HAP-1 (cell line): Measurements from ENCODE around the gene TMPRSS11F.
"Not testable (repeated sequence)": the region's sequence is repeated elsewhere in the genome, so short reads cannot be mapped to it uniquely, and the experiment has no call there.

Experiments
- DNase-seq, 2 experiments: peaks; one replicate each; pipeline ENCODE4 v3.0.0-alpha.2; 2016 to 2020; ENCODE audit warnings: low spot score in 2 of 2
- H3K27me3 ChIP-seq: fragments of 250-450 bp; sonication (Bioruptor Pico); 2 replicates; pipeline ENCODE4 v1.5.1; 2020; ENCODE audit warnings: low read depth, mild to moderate bottlenecking, moderate library complexity
- H3K36me3 ChIP-seq: fragments of 250-450 bp; sonication (Bioruptor Pico); replicated peaks from 2 replicates; pipeline ENCODE4 v1.5.1; 2020; ENCODE audit warnings: mild to moderate bottlenecking
- H3K4me1 ChIP-seq: fragments of 250-450 bp; sonication (Bioruptor Pico); 2 replicates; pipeline ENCODE4 v1.5.1; 2020; ENCODE audit warnings: mild to moderate bottlenecking
- H3K4me3 ChIP-seq: fragments of 250-450 bp; sonication (Bioruptor Pico); 2 replicates; pipeline ENCODE4 v1.5.1; 2020; ENCODE audit warnings: mild to moderate bottlenecking, moderate library complexity
- H3K9me3 ChIP-seq: fragments of 250-450 bp; sonication (Bioruptor Pico); 2 replicates; pipeline ENCODE4 v1.5.1; 2020; ENCODE audit warnings: mild to moderate bottlenecking, moderate library complexity
- in situ Hi-C: fragments of 300-500 bp; cut with MboI; formaldehyde crosslinking; loops from 3 replicates; pipeline ENCODE4 v1.14.3; 2020; ENCODE audit warnings: low sequenced_read_pairs, inconsistent platforms, mixed read lengths

The TMPRSS11F gene

DNA sequence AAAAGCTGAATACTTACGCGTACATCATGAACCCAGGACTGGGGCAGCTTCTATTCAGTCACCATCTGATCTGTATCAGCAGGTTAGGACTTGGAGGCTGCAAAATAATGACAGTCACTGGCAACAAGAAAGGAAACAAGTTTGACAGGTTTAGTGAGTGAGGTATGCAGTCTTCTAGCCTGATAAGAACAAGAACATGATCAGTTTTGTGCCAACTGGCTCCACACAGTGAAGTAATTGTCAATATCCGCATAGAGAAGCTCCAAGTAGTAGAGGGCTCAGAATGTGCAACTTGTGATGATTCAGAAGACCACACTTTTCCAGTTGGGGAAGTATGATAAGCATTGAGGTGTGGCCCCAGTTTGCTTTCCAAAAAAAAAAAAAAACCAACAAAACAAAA lies at the start of gene TMPRSS11F:
TSS of gene TMPRSS11F (minus strand) at position 77 of the 400 bp plus-strand sequence. CDS start at position 28, 49 bp downstream.
- no peaks in the 10 kb centered on the region for H3K36me3 ChIP-seq
- H3K4me3 ChIP-seq = no peak within 1 kb of the TSS
- no peaks in the 10 kb centered on the region for H3K4me1 ChIP-seq
- no peak for DNase-seq
- no peaks in the 10 kb centered on the region for H3K9me3 ChIP-seq
- no peaks in the 10 kb centered on the region for H3K27me3 ChIP-seq
- in situ Hi-C loops = no loop called here

DNA sequence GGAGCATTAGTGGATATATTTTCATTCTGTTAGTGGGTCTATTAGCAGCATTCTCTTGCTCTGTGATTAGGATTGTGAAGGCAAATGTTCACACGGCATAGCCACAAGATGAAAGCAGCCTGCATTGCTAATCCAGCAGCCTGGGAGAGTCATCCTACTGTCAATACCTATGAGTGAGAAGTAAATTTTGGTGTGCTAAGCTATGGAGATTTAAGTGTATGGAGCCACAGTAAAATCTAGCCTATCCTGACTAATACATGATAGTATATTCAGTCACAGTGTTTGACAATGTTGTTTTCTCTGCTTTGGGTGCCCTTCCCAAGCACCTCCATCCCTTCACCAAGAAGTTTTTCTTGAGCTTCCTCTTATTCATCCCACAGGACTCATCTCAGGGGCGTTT lies 47.2 kb upstream of the TMPRSS11F start:
- no peaks in the 10 kb centered on the region; the same call in 1 of the 2 replicates for H3K27me3 ChIP-seq
- in situ Hi-C loops = no loop called here
- no peak for DNase-seq
- H3K4me1 ChIP-seq = no peaks in the 10 kb centered on the region
- H3K4me3 ChIP-seq = no peak overlapping the region
- no peaks in the 10 kb centered on the region for H3K36me3 ChIP-seq
- no peaks in the 10 kb centered on the region for H3K9me3 ChIP-seq

DNA sequence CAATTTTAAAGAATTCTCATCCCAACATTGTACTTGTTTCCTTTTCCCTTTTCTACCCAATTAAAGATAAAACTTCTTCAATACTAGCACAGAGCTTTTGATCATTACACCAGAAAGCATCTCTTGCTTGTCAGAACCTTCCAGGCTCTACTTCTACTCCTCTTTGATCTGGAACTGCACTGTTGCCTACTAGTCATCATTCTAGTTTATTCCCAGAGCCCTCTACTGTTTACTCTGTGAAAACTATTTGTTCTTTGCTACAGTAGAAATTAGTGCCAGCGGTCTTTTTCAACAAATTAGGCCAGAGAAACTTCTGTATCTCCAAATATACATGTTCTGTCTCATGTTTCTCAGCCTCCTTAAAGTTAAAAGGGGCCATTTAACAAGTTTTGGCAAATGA lies 46.8 kb upstream of the TMPRSS11F start:
- Histone ChIP-seq H3K4me3 (no peak overlapping the region), H3K36me3 (no peaks in the 10 kb centered on the region), H3K27me3 (no peaks in the 10 kb centered on the region; the same call in 1 of the 2 replicates), H3K4me1 (no peaks in the 10 kb centered on the region), H3K9me3 (no peaks in the 10 kb centered on the region)
- in situ Hi-C loops = no loop called here
- DNase-seq = no peak

DNA sequence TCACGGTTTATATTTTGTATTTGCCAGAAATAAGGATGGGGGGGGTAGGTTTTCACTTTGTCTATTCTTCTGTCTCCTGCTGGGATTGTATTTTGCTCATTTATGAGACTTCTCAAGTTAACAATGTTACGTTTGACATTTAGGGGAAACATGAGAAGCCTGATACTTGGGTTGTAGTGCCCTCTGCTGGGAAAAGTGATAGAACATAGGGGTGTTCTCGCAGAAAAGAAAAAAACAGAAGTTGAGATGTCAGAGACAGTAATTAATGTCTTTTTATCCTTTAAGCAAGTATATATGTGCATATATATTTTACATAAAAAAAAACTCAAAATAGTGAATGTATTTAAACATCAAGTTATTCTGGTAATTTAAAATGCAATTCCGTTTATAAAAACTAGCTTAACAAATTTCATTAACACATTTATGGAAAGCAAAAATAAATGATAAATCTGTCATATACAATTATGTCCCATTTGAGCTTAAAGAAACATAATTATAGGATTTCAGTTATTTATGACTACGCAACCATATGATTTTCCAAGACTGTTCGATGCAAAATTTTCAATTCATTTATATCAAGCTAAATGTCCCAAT lies 46.0 kb upstream of the TMPRSS11F start:
- Histone ChIP-seq H3K27me3 (no peaks in the 10 kb centered on the region), H3K36me3 (no peaks in the 10 kb centered on the region), H3K4me3 (no peak overlapping the region), H3K9me3 (no peaks in the 10 kb centered on the region), H3K4me1 (no peaks in the 10 kb centered on the region)
- DNase-seq = peak; percentile 49 to 68
- in situ Hi-C loops = no loop called here

DNA sequence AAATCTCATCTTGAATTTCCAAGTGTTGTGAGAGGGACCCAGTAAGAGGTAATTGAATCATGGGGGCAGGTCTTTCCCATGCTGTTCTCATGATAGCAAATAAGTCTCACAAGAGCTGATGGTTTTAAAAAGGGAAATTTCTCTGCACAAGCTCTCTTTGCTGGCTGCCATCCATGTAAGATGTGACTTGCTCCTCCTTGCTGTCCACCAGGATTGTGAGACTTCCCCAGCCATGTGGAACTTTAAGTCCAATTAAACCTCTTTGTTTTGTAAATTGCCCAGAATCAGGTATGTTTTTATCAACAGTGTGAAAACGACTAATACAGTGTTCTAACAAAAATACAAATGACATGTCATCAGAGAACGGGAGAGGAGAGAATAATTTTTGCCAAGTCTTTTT lies 44.7 kb upstream of the TMPRSS11F start:
- in situ Hi-C loops, H3K4me1 ChIP-seq, H3K9me3 ChIP-seq, H3K36me3 ChIP-seq, DNase-seq, H3K27me3 ChIP-seq, H3K4me3 ChIP-seq: not testable (repeated sequence)

DNA sequence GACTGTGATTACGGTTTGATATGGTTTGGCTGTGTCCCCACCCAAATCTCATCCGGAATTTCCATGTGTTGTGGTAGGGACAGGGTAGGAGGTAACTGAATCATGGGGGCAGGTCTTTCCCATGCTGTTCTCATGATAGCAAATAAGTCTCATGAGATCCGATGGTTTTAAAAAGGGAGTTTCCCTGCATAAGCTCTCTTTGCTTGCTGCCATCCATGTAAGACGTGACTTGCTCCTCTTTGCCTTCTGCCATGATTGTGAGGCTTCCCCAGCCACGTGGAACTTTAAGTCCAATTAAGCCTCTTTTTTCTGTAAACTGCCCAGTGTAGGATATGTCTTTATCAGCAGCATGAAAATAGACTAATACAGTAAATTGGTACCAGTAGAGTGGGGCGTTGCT lies 42.5 kb upstream of the TMPRSS11F start:
- H3K9me3 ChIP-seq, in situ Hi-C loops, H3K36me3 ChIP-seq, H3K4me1 ChIP-seq, H3K27me3 ChIP-seq, H3K4me3 ChIP-seq, DNase-seq: not testable (repeated sequence)

DNA sequence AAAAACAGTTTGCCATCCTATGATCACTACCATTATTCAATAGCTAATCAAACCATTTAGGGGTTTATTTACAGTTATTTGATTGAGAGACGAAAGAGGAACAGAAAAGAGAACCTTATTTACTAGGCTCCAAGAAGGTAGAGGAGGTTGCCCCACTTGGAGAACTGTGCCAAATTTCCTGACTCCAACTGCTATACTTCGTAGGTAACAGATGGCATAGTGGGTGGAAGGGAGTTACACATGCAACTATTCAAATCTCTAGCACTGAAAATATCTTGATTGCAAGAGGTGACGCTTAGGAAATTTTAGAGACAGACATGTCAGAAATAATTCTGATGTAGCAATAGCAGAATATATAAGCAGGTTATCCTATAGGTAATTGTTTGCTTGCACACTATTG lies 38.0 kb upstream of the TMPRSS11F start:
- no peaks in the 10 kb centered on the region for H3K4me1 ChIP-seq
- H3K27me3 ChIP-seq = peaks cover 3% of the 10 kb centered on the region; the same call in 1 of the 2 replicates
- in situ Hi-C loops = no loop called here
- H3K9me3 ChIP-seq = no peaks in the 10 kb centered on the region
- DNase-seq = no peak
- H3K36me3 ChIP-seq = no peaks in the 10 kb centered on the region
- no peak overlapping the region for H3K4me3 ChIP-seq

DNA sequence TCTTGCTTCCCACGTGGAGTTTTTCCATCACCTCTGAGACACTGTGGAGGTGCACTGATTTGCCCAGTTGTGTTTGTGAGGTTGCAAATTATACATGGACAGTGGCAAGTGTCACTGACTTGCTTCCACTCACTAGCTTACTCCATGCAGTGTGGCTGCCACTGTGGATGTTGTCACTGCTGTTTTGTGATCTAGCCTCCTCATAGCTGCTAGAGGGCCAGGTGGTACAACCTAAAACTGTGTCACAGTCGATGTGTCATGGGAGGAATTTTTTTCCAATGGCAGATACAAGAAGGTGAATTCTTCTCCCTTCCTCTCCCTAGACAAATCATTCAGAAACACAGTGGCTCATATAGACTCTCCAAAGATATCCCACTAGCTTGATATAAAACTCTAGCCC lies 37.5 kb upstream of the TMPRSS11F start:
- no peaks in the 10 kb centered on the region for H3K9me3 ChIP-seq
- H3K36me3 ChIP-seq = no peaks in the 10 kb centered on the region
- H3K27me3 ChIP-seq = peaks cover 3% of the 10 kb centered on the region; the same call in 1 of the 2 replicates
- no peak overlapping the region for H3K4me3 ChIP-seq
- DNase-seq = no peak
- H3K4me1 ChIP-seq = no peaks in the 10 kb centered on the region
- in situ Hi-C loops = no loop called here

DNA sequence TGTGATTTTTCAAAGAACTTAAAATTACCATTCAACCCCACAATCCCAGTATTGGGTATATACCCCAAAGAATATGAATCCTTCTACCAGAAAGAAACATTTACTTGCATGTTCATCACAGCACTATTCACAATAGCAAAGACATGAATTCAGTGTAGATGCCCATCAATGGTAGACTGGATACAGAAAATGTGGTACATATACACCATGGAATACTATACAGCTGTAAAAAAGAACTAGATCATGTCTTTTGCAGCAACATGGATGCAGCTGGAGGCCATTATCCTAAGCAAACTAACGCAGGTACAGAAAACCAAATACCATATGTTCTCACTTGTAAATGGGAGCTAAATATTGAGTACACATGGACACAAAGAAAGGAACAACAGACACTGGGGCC lies 34.1 kb upstream of the TMPRSS11F start:
- Histone ChIP-seq H3K36me3 (no peaks in the 10 kb centered on the region), H3K27me3 (peaks cover 3% of the 10 kb centered on the region; the same call in 1 of the 2 replicates), H3K4me1 (no peaks in the 10 kb centered on the region), H3K4me3 (no peak overlapping the region), H3K9me3 (no peaks in the 10 kb centered on the region)
- in situ Hi-C loops = no loop called here
- no peak for DNase-seq

DNA sequence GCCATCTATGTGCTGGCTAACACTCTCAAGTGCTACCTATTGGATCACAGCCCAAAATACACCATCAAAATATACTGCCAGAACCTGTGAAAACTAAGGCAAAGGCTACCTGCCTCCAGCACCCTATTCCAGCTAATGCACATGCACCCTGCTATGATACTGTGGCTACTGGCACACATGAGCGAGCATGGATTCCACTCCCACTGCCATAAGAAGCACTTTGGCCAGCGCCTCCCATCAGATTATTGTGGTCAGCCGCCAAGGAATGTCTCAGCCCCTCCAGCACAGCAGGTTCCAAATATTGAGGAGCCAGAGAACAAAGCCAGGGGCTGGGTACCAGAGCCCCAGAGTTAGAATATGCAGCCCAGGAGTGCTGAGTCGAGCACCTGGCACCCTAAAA lies 32.5 kb upstream of the TMPRSS11F start:
- Histone ChIP-seq H3K27me3 (no peaks in the 10 kb centered on the region), H3K4me3 (no peak overlapping the region), H3K9me3 (no peaks in the 10 kb centered on the region), H3K4me1 (no peaks in the 10 kb centered on the region), H3K36me3 (no peaks in the 10 kb centered on the region)
- in situ Hi-C loops = no loop called here
- no peak for DNase-seq

DNA sequence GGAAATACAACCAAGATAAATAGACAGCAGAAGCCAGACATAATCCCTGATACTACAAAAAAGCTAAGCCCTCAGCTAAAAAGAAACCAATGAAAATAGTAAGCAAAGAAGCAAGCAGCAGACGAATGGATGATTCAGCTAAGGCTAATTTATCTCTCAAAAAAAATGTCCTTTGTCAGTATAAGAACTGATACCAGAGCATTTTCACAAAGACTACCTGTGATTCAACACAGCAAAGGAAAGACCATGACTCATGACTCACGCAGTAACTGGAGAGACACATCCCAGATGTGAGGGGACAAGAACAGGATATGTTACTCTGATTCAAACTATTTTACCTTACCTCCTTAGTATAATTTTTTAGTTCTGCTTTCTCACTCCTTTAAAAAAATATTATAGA lies 22.7 kb upstream of the TMPRSS11F start:
- in situ Hi-C loops = no loop called here
- no peaks in the 10 kb centered on the region for H3K9me3 ChIP-seq
- H3K4me1 ChIP-seq = no peaks in the 10 kb centered on the region
- no peaks in the 10 kb centered on the region for H3K36me3 ChIP-seq
- no peak for DNase-seq
- no peak overlapping the region for H3K4me3 ChIP-seq
- no peaks in the 10 kb centered on the region for H3K27me3 ChIP-seq

DNA sequence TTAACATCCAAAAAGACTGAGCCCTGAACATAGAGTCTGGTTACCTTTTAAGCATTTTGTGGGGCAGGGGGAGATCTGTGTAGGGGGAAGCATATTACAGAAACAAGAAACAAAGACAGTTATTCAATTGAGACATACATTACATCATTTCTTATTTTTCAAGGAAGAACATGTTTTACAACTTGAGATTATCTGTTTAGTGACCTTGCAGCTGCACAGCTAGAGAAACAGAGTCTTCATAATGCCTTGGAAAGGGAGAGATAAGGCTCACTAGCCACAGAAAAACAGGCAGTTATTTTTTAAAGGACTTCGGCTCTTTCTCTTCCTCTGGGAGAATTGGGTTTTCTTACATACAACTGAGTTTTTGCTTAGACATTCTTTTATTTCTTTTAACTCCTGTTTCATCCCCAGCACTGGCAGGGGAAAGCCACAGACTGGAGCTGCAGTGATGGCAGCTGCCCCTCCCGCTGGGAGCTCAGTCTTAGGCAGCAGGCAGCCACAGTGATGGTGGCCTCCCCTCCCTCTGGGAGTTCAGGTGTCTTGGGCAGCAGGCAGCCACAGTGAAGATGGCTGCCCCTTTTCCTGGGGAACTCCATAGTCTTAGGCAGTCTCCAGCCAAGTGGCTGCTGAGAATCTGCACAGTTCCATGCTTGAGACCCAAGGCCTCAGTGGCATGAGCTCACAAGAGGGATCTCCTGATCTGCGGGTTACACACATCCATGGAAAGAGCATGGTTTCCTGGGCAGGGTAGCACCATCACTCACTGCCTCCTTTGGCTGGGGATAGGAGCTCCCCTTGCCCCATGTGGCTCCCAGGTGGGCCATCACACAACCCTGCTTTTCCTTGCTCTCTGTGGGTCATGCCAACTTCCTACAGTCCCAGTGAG lies 19.4 kb upstream of the TMPRSS11F start:
- H3K27me3 ChIP-seq = no peaks in the 10 kb centered on the region
- H3K4me1 ChIP-seq = no peaks in the 10 kb centered on the region
- H3K9me3 ChIP-seq = no peaks in the 10 kb centered on the region
- no peak for DNase-seq
- in situ Hi-C loops = no loop called here
- no peaks in the 10 kb centered on the region for H3K36me3 ChIP-seq
- H3K4me3 ChIP-seq = no peak overlapping the region

DNA sequence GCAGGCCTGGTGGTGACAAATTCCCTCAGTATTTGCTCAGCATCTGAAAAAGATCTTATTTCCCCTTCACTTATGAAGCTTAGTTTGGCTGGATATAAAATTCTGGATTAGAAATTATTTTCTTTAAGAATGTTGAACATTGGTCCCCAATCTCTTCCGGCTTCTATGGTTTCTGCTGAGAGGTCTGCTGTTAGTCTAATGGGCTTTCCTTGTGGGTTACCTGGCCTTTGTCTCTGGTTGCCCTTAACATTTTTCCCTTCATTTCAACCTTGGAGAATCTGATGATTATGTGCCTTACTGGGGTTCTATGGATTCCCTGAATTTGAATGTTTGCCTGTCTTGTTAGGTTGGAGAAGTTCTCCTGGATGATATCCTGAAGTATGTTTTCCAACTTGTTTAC lies 17.4 kb upstream of the TMPRSS11F start:
- no peaks in the 10 kb centered on the region for H3K9me3 ChIP-seq
- no peaks in the 10 kb centered on the region for H3K36me3 ChIP-seq
- no peak overlapping the region for H3K4me3 ChIP-seq
- no peaks in the 10 kb centered on the region for H3K27me3 ChIP-seq
- no peaks in the 10 kb centered on the region; the same call in 1 of the 2 replicates for H3K4me1 ChIP-seq
- in situ Hi-C loops = no loop called here
- DNase-seq = no peak

DNA sequence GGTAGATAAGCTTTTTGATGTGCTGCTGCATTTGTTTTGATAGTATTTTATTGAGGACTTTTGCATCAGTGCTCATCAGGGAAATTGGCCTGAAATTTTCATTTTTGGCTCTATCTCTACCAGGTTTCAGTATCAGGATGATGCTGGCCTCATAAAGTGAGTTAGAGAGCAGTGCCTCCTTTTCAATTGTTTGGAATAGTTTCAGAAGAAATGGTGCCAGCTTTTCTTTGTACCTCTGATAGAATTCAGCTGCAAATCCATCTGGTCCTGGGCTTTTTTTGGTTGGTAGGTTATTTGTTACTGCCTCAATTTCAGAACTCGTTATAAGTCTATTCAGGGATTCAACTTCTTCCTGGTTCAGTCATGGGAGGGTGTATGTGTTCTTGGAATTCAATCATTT lies 15.6 kb upstream of the TMPRSS11F start:
- Histone ChIP-seq H3K9me3 (no peaks in the 10 kb centered on the region), H3K36me3 (no peaks in the 10 kb centered on the region), H3K4me1 (peaks cover 7% of the 10 kb centered on the region; the same call in 1 of the 2 replicates), H3K4me3 (no peak overlapping the region), H3K27me3 (no peaks in the 10 kb centered on the region)
- in situ Hi-C loops = no loop called here
- no peak for DNase-seq
